GM23338 (cell line): ENCODE results near the gene DDX46. TPM values are rescaled to one million over a fixed set of nuclear protein-coding genes. Genes with fewer than 3 reads are reported as not detected.

Experiments used
- ATAC-seq: fragments of 200-7000 bp; cut with Tn5 transposase; 3 replicates; pipeline ENCODE4 v1.9.1; 2020
- DNase-seq: peaks from one replicate; pipeline ENCODE4 v3.0.0-alpha.2; 2015; ENCODE audit warnings: low spot score
- H2AFZ ChIP-seq: fragments of 200-600 bp; sonication (generic); 2 replicates; pipeline ENCODE4 v1.8.0; 2016; ENCODE audit warnings: antibody characterized with exemption, mild to moderate bottlenecking, moderate library complexity
- H3F3A ChIP-seq: fragments of 200-600 bp; sonication (generic); replicated peaks from 2 replicates; pipeline ENCODE4 v1.8.0; 2017; ENCODE audit warnings: antibody characterized with exemption, mixed run types, low read depth
- H3K27ac ChIP-seq: fragments of 200-600 bp; sonication (generic); 2 replicates; pipeline ENCODE4 v1.6.1; 2016; ENCODE audit warnings: low read depth
- H3K27me3 ChIP-seq: fragments of 200-600 bp; sonication (generic); 2 replicates; pipeline ENCODE4 v1.8.0; 2016; ENCODE audit warnings: mild to moderate bottlenecking, mixed run types, moderate library complexity; ENCODE audit not compliant: insufficient read depth
- H3K36me3 ChIP-seq: fragments of 200-600 bp; sonication (generic); 2 replicates; pipeline ENCODE4 v1.8.0; 2016; ENCODE audit warnings: mild to moderate bottlenecking; ENCODE audit not compliant: insufficient read depth
- H3K4me1 ChIP-seq: fragments of 200-600 bp; sonication (generic); 2 replicates; pipeline ENCODE4 v1.8.0; 2016; ENCODE audit warnings: mild to moderate bottlenecking, moderate library complexity; ENCODE audit not compliant: insufficient read depth
- H3K4me2 ChIP-seq: fragments of 200-600 bp; sonication (generic); 2 replicates; pipeline ENCODE4 v1.7.1; 2017; ENCODE audit warnings: mixed run types
- H3K4me3 ChIP-seq: fragments of 200-600 bp; sonication (generic); 2 replicates; pipeline ENCODE4 v1.6.1; 2016; ENCODE audit warnings: mixed run types
- H3K79me2 ChIP-seq: fragments of 200-600 bp; sonication (generic); replicated peaks from 2 replicates; pipeline ENCODE4 v1.8.0; 2017; ENCODE audit warnings: mild to moderate bottlenecking; ENCODE audit not compliant: insufficient read depth
- H3K9me2 ChIP-seq: fragments of 200-600 bp; sonication (generic); 2 replicates; pipeline ENCODE4 v1.8.0; 2017; ENCODE audit not compliant: insufficient read depth
- H4K20me1 ChIP-seq: fragments of 200-600 bp; sonication (generic); replicated peaks from 2 replicates; pipeline ENCODE4 v1.8.0; 2017; ENCODE audit warnings: mild to moderate bottlenecking; ENCODE audit not compliant: insufficient read depth
- H3K27ac Mint-ChIP-seq: 2 replicates; pipeline ENCODE4 v1.8.0; 2020; ENCODE audit warnings: inconsistent platforms, mild to moderate bottlenecking, moderate library complexity, mixed read lengths
- H3K27me3 Mint-ChIP-seq: 3 replicates; pipeline ENCODE4 v1.8.0; 2022; ENCODE audit warnings: low read depth, mild to moderate bottlenecking, moderate library complexity, mixed read lengths, inconsistent platforms; ENCODE audit not compliant: insufficient read depth, poor library complexity
- H3K36me3 Mint-ChIP-seq: 3 replicates; pipeline ENCODE4 v1.8.0; 2021; ENCODE audit warnings: low read depth, mild to moderate bottlenecking, inconsistent platforms, moderate library complexity, mixed read lengths
- H3K4me1 Mint-ChIP-seq: 3 replicates; pipeline ENCODE4 v1.8.0; 2020; ENCODE audit warnings: mild to moderate bottlenecking, inconsistent platforms, mixed read lengths
- H3K4me3 Mint-ChIP-seq: 3 replicates; pipeline ENCODE4 v1.8.0; 2021; ENCODE audit warnings: moderate library complexity, mild to moderate bottlenecking, inconsistent platforms, mixed read lengths
- H3K9me3 Mint-ChIP-seq: 3 replicates; pipeline ENCODE4 v1.8.0; 2020; ENCODE audit warnings: moderate library complexity, mild to moderate bottlenecking, inconsistent platforms, mixed read lengths
- CREB1 ChIP-seq: fragments of 250-450 bp; sonication (Bioruptor Pico); IDR thresholded peaks from 2 replicates; pipeline ENCODE4 v1.5.0; 2020; ENCODE audit warnings: low read depth, mild to moderate bottlenecking, moderate library complexity
- EZH2 ChIP-seq: fragments of 200-600 bp; sonication (generic); IDR thresholded peaks from one replicate; pipeline ENCODE4 v1.8.0; 2017; ENCODE audit warnings: antibody characterized with exemption, mild to moderate bottlenecking, low read depth; ENCODE audit not compliant: unreplicated experiment
- JUNB ChIP-seq: IDR thresholded peaks from one replicate; pipeline ENCODE4 v1.6.1; 2016; ENCODE audit warnings: antibody characterized with exemption; ENCODE audit not compliant: unreplicated experiment
- NANOG ChIP-seq: IDR thresholded peaks from 2 replicates; pipeline ENCODE4 v1.6.1; 2016; ENCODE audit warnings: antibody characterized with exemption, borderline replicate concordance
- POLR2AphosphoS5 ChIP-seq: IDR thresholded peaks from 2 replicates; pipeline ENCODE4 v1.6.1; 2016; ENCODE audit warnings: antibody characterized with exemption, low read depth
- STAT1 ChIP-seq: IDR thresholded peaks from one replicate; pipeline ENCODE4 v1.6.1; 2016; ENCODE audit warnings: antibody characterized with exemption; ENCODE audit not compliant: unreplicated experiment
- ZNF114 ChIP-seq: fragments of 250-450 bp; sonication (Bioruptor Pico); IDR thresholded peaks from 2 replicates; pipeline ENCODE4 v1.5.0; 2020; ENCODE audit warnings: mild to moderate bottlenecking, moderate library complexity
- ZNF331 ChIP-seq: fragments of 250-450 bp; sonication (Bioruptor Pico); IDR thresholded peaks from 2 replicates; pipeline ENCODE4 v1.5.0; 2020; ENCODE audit warnings: low read depth, mild to moderate bottlenecking, moderate library complexity
- polyA plus RNA-seq: library from polyadenylated mRNA; unstranded; fragments of >200 nt; fragmentation: Nextera tagmentation; extraction: Ambion mirVana; gene quantifications from 2 replicates; pipeline ENCODE4 v1.2.1, GENCODE V29; 2016
- total RNA-seq: library from RNA; depleted of rRNA; stranded (reverse); fragments of >200 nt; shearing (Covaris generic); gene quantifications from 2 replicates; pipeline ENCODE4 v1.2.3, GENCODE V29; 2014
- TF ChIP-seq, protein P1 (sequence below), 2 experiments: fragments of 200-600 bp in 1 of 2; sonication (generic) in 1 of 2; conservative IDR thresholded peaks; 2 replicates each; pipeline versions ENCODE4 v1.5.1 to v1.6.1; 2016 to 2017; ENCODE audit warnings: antibody characterized with exemption in 2 of 2, low read depth in 2 of 2, mild to moderate bottlenecking in 2 of 2, moderate library complexity in 1 of 2
- TF ChIP-seq, protein P2 (sequence below): IDR thresholded peaks from one replicate; pipeline ENCODE4 v1.6.1; 2018; ENCODE audit warnings: antibody characterized with exemption; ENCODE audit not compliant: unreplicated experiment

DDX46 gene
- total and polyA plus RNA-seq, 2 experiments from 2014 or later, result 85.6 to 91.4 TPM

DNA sequence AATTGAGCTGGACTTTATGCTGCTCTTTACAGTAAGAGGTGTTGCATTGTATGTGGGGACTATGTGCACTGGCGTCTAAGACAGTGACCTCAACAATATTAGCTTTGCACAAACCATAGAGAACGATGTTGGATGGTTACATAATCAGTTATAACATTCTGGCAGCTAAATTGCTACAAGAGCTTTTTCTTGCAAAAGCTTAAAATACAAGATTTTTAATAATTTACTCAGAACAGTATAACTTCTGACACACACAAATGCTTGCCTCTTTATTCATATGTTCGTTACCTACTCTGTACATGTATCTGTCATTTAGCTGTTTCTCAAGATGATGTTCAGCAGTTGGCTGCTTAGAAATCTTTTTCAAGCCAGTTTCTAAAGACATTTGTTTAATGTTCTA, 98.8 kb downstream of the DDX46 start:
- Histone ChIP-seq H3K36me3 (peaks cover 11% of the 10 kb centered on the region; the same call in 1 of the 2 replicates), H3K4me1 (0 out of 2 replicates have a peak, but pooled peaks cover 4% of the 10 kb centered on the region), H3F3A (no peaks in the 10 kb centered on the region), H3K9me2 (no peaks in the 10 kb centered on the region), H3K4me2 (no peak overlapping the region), H4K20me1 (peaks cover 4% of the 10 kb centered on the region; the same call in 1 of the 2 replicates), H3K79me2 (no peaks in the 10 kb centered on the region), H3K27ac (no peak overlapping the region), H2AFZ (no peak overlapping the region), H3K27me3 (no peaks in the 10 kb centered on the region), H3K4me3 (no peak overlapping the region)
- no peak for ATAC-seq
- Mint-ChIP-seq H3K36me3 (peaks cover 24% of the 10 kb centered on the region; the same call in 2 of the 3 replicates), H3K27ac (no peak overlapping the region), H3K4me1 (no peaks in the 10 kb centered on the region), H3K9me3 (no peaks in the 10 kb centered on the region), H3K27me3 (no peaks in the 10 kb centered on the region), H3K4me3 (no peak overlapping the region)
- no peak for DNase-seq
- TF ChIP-seq CREB1 (CRISPR knock-in tag), result no peak

DNA sequence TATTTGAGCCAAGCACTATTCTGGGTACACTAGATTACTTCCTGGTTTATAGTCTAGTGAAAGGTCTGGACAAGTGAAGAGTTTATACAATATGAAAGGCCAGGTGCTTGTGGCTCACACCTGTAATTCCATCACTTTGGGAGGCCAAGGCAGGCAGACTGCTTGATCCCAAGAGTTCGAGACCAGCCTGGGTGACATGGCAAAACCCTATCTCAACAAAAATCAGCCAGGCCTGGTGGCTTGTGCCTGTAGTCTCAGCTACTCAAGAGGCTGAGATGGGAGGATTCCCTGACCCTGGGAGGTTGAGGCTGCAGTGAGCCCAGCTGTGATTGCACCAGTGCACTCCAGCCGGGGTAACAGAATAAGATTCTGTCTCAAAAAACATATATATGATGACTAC, 106.1 kb downstream of the DDX46 start:
- Histone ChIP-seq H2AFZ (no peak overlapping the region), H3K4me1 (no peaks in the 10 kb centered on the region), H3K79me2 (no peaks in the 10 kb centered on the region), H3K27me3 (no peaks in the 10 kb centered on the region), H4K20me1 (no peaks in the 10 kb centered on the region), H3K4me3 (no peak overlapping the region), H3K9me2 (no peaks in the 10 kb centered on the region), H3F3A (no peaks in the 10 kb centered on the region), H3K4me2 (no peak overlapping the region), H3K36me3 (no peaks in the 10 kb centered on the region), H3K27ac (no peak overlapping the region)
- H3K27me3 Mint-ChIP-seq, result peaks cover 2% of the 10 kb centered on the region
- no peak for ATAC-seq
- no peak overlapping the region for H3K4me3 Mint-ChIP-seq
- no peak for TF ChIP-seq CREB1 (CRISPR knock-in tag)
- no peak for TF ChIP-seq JUNB
- TF ChIP-seq POLR2AphosphoS5, result no peak
- no peak for TF ChIP-seq ZNF114 (CRISPR knock-in tag)
- no peak for TF ChIP-seq STAT1
- TF ChIP-seq EZH2, result no peak
- TF ChIP-seq, protein P1, sequence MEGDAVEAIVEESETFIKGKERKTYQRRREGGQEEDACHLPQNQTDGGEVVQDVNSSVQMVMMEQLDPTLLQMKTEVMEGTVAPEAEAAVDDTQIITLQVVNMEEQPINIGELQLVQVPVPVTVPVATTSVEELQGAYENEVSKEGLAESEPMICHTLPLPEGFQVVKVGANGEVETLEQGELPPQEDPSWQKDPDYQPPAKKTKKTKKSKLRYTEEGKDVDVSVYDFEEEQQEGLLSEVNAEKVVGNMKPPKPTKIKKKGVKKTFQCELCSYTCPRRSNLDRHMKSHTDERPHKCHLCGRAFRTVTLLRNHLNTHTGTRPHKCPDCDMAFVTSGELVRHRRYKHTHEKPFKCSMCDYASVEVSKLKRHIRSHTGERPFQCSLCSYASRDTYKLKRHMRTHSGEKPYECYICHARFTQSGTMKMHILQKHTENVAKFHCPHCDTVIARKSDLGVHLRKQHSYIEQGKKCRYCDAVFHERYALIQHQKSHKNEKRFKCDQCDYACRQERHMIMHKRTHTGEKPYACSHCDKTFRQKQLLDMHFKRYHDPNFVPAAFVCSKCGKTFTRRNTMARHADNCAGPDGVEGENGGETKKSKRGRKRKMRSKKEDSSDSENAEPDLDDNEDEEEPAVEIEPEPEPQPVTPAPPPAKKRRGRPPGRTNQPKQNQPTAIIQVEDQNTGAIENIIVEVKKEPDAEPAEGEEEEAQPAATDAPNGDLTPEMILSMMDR (conservative IDR thresholded peaks at IDR 0.05; ENCODE audit: low read depth in 2 of 2), result no peak
- TF ChIP-seq, protein P2, sequence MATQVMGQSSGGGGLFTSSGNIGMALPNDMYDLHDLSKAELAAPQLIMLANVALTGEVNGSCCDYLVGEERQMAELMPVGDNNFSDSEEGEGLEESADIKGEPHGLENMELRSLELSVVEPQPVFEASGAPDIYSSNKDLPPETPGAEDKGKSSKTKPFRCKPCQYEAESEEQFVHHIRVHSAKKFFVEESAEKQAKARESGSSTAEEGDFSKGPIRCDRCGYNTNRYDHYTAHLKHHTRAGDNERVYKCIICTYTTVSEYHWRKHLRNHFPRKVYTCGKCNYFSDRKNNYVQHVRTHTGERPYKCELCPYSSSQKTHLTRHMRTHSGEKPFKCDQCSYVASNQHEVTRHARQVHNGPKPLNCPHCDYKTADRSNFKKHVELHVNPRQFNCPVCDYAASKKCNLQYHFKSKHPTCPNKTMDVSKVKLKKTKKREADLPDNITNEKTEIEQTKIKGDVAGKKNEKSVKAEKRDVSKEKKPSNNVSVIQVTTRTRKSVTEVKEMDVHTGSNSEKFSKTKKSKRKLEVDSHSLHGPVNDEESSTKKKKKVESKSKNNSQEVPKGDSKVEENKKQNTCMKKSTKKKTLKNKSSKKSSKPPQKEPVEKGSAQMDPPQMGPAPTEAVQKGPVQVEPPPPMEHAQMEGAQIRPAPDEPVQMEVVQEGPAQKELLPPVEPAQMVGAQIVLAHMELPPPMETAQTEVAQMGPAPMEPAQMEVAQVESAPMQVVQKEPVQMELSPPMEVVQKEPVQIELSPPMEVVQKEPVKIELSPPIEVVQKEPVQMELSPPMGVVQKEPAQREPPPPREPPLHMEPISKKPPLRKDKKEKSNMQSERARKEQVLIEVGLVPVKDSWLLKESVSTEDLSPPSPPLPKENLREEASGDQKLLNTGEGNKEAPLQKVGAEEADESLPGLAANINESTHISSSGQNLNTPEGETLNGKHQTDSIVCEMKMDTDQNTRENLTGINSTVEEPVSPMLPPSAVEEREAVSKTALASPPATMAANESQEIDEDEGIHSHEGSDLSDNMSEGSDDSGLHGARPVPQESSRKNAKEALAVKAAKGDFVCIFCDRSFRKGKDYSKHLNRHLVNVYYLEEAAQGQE, result no peak
- no peak for TF ChIP-seq ZNF331 (CRISPR knock-in tag)
- TF ChIP-seq NANOG, result no peak
- H3K4me1 Mint-ChIP-seq, result no peaks in the 10 kb centered on the region
- DNase-seq, result no peak
- peaks cover under 1% of the 10 kb centered on the region; the same call in 2 of the 3 replicates for H3K36me3 Mint-ChIP-seq
- H3K9me3 Mint-ChIP-seq, result no peaks in the 10 kb centered on the region
- H3K27ac Mint-ChIP-seq, result no peak overlapping the region
